Right ventricle myocardium superior (tissue), 1 donor: ENCODE measurements around the gene ANKFY1. TPM values are rescaled to one million over a fixed set of nuclear protein-coding genes. Genes with fewer than 3 reads are reported as not detected.
A peak's percentile ranks its signal among the peaks of the same experiment; 100 is the strongest.

ENCODE experiments used
- ATAC-seq: fragments of 200-7000 bp; cut with Tn5 transposase; one replicate; pipeline ENCODE4 v1.9.1; 2020; ENCODE audit warnings: mild to moderate bottlenecking; ENCODE audit not compliant: poor library complexity
- DNase-seq: peaks from one replicate; pipeline ENCODE4 v3.0.0-alpha.2; 2020
- intact Hi-C: fragments of 100-400 bp; cut with DNase I; formaldehyde crosslinking; loops from one replicate; pipeline ENCODE4 v1.11.2; 2022
- total RNA-seq: library from RNA; stranded (reverse); fragmentation: NEBNext Ultra II Directional; extraction: Animal tissue kit (Norgen Biotek cat#: 25700); gene quantifications from one replicate; pipeline ENCODE4 v1.2.1, GENCODE V29; 2021
- donor health status: DM: no; HTN: yes; CAD: no; lungs with severe emphysema.

The ANKFY1 gene
- total RNA-seq, 1 donor from 2014 or later, result 25.7 TPM

DNA sequence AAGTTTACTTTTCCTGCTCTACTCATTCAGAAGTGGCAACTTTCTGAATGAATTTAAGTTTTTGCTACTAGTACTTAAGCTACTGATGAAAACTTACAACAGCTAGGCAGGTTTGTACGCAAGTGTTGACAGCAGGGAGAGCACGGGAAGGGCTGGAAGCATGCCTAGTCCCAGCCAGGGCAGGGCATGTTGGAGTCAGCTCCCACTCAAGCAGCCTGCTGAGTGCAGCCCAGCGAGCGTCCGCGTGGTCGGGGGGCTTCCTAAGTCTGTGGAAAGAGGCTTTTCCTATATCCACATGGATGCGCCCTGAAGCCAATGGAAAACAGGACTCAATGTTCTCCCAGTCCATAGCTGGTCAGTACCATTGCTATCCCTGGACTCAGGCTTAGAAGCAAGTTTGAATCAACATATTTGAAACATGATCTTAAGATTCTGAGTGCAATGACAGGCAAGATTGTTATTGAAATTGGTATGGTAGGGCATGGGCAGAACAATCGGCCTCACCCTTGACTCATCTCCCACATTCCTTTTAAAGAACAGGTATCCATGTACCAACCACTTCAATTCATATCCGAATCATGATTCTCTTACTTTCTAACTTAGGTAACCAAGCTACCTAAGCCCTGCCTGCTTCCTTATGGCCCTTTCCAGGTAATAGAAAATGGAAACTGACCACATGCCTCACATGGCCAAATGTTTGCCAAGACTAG is 98.3 kb downstream of the ANKFY1 start:
- peak; percentile 79 for ATAC-seq
- DNase-seq, result peak; percentile 75
- intact Hi-C loops, result no loop called here

GRCh38 chr17:4163951-4164350 is 99.8 kb downstream of the ANKFY1 start:
- peak; percentile 46 for ATAC-seq
- intact Hi-C loops, result no loop called here
- DNase-seq, result peak; percentile 61

DNA sequence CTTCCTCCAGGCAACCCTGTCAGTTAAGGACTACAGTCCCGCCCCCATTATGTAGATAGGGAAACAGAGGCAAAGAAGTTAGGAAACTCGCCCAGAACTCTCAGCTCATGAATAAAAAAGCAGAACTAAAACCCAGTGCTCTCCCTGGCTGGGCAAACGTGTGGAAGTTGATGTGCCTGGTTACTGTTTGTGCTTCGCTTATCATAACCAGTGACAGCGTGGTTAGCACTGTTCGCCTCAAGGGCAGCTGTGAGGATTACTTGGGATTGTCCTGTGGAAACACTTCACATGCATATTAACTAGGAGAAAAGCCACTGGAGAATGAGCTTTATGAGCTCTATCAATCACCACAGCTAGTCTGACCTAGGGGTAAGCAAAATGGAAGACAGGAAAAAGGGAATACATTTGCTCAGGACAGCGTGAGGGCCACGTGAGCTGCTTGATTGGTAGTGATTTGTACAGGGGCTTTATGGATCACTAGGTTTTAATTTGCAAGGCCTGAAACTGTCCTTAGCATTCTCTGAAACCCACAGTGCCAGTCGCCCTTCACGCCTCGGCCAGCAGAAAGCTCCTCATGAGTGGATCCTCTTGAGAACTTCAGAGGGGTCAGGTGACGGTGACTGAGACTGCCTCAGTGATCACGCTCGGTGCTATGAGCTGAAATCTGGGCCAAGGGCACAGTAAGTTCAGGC is 100.9 kb downstream of the ANKFY1 start:
- intact Hi-C loops, result no loop called here
- ATAC-seq, result peak; percentile 69
- DNase-seq, result no peak

DNA sequence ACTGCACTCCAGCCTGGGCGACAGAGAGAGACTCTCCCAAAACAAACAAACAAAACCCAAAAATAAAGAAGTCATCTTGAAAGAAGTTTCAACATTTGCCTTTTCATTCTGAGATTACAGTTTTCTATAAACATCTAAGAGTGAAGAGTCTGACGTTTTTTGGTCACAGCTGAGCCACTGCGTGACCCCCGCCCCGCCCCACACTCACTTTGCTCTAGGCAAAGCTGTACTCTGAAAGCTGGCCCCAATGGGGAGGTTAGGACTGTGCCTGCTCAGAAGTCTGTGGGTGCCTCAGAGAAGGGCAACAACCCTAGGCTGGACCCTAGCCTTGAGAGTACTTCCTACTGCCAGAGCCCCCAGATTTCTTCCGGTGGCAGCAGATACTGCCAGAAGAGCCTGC is 101.5 kb downstream of the ANKFY1 start:
- intact Hi-C loops, result no loop called here
- no peak for ATAC-seq
- no peak for DNase-seq

DNA sequence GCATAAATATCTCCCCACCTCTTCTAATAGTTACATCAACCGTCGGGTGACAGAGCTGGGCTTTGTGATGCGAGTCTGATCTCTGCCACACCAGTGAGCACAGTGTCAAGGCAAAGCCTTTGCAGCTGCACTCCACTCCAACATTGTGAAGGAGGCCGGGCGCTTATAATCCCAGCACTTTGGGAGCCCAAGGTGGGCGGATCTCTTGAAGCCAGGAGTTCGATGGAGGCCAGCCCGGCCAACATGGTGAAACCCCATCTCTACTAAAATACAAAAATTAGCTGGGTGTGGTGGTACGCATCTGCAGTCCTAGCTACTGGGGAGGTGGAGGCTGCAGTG is 101.8 kb downstream of the ANKFY1 start:
- ATAC-seq (no peak), DNase-seq (no peak)
- intact Hi-C loops, result no loop called here

- DNase-seq, result no peak
- intact Hi-C loops, result no loop called here
- no peak for ATAC-seq
Measured at GRCh38 chr17:4161192-4161966, 102.4 kb downstream of the ANKFY1 start.

DNA sequence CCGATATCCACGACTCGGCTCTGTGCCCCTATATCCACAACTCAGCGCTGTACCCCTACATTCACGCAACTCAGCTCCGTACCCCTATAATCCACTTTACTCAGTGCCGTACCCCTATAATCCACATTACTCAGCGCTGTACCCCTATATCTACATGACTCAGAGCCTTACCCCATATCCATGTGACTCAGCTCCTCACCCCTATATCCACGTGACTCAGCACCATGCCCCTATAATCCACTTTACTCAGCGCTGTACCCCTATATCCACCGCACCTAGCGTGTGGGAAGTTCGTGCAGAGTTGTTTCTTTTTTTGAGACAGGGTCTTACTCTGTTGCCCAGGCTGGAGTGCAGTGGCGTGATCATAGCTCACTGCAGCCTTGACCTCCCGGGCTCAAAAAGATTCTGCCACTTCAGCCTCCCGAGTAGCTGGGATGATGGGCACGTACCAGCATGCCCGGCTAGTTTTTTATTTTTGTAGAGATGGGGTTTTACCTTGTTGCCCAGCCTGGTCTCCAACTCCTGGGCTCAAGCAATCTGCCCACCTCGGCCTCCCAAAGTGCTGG is 103.4 kb downstream of the ANKFY1 start:
- no peak for DNase-seq
- intact Hi-C loops, result no loop called here
- no peak for ATAC-seq

GRCh38 chr17:4159761-4160160 is 104.0 kb downstream of the ANKFY1 start:
- no peak for ATAC-seq
- DNase-seq, result no peak
- intact Hi-C loops, result no loop called here

- intact Hi-C loops, result no loop called here
- ATAC-seq (no peak), DNase-seq (no peak)
Measured at GRCh38 chr17:4157618-4158333, 106.0 kb downstream of the ANKFY1 start.

DNA sequence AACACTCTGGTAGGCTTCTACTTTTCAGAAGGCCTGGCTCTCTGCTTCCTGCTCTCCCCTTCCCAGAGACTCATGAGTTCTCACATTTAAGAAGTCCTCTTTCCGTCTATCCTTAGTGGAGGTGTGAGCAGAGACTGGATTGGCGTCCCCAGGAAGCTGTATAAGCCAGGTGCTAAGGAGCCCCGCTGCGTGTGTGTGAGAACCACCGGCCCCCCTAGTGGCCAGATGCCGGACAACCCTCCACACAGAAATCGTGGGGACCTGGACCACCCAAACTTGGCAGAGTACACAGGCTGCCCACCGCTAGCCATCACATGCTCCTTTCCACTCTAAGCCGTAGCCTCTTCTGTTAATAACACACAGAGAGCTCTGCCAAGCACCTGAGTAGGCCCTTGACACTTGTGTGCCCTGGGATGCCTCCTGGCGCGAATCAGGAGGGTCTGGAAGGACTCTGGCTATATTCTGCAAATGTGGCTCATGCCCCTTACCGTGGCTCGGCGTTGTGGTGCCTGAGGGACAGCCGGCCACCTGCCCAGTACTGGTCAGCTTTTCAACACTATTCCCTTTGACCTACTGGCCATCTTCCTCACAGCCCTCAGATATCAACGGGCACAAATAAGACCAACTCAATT is 106.9 kb downstream of the ANKFY1 start:
- intact Hi-C loops, result no loop called here
- DNase-seq (no peak), ATAC-seq (peak; percentile 58)

- intact Hi-C loops, result no loop called here
- DNase-seq, result no peak
- ATAC-seq, result no peak
Measured at GRCh38 chr17:4155980-4156620, 107.7 kb downstream of the ANKFY1 start.

DNA sequence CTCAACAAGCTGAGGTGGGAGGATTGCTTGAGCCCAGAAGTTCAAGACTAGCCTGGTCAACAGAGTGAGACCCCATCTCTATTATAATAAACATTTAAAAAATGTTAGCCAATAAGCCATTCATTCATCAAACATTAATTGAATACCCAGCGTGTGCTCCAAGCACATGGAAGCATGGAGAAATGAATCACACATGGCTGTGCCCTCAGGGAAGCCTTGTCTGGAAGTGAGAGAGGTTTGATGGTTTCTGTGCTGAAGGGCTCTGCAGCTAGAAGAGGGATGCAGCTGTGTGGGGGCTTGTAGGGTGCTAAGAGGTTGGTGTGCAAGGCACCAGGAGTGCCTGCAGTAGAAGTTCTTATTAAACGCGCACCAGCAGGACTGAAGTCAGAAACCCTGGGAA is 109.6 kb downstream of the ANKFY1 start:
- no peak for ATAC-seq
- intact Hi-C loops, result no loop called here
- DNase-seq, result no peak

GRCh38 chr17:4152471-4152870 is 111.3 kb downstream of the ANKFY1 start:
- intact Hi-C loops, result no loop called here
- ATAC-seq (no peak), DNase-seq (no peak)

- DNase-seq (no peak), ATAC-seq (no peak)
- intact Hi-C loops, result no loop called here
Measured at GRCh38 chr17:4150096-4150495, 113.7 kb downstream of the ANKFY1 start.

- DNase-seq (no peak), ATAC-seq (no peak)
- intact Hi-C loops, result no loop called here
Measured at GRCh38 chr17:4148611-4149308, 115.0 kb downstream of the ANKFY1 start.

DNA sequence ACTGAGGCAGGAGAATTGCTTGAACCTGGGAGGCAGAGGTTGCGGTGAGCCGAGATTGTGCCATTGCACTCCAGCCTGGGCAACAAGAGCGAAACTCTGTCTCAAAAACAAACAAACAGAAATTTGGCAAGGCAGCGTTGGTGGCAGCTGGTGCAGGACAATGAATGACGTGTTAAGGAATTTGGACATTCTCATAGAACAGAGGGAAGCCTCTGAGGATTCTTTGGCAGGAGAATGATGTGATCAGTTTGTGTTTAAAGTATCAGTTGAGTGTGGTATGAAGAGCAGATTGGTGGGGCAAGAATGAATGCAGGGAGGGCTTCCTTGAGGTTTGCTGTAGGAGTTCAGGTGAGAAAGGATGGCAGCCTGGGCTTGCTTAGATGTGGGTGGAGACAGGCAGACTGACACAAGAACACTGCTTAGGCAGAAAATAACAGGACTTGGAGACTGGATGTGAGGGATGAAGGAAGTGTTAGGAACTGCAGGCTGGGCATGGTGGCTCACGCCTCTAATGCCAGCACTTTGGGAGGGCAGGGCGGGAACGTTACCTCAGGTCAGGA is 115.9 kb downstream of the ANKFY1 start:
- no peak for DNase-seq
- no peak for ATAC-seq
- intact Hi-C loops, result no loop called here

GRCh38 chr17:4146641-4147040 is 117.1 kb downstream of the ANKFY1 start:
- intact Hi-C loops, result no loop called here
- DNase-seq, result no peak
- ATAC-seq, result no peak
